ENCODE results near the gene FOXO1.

FOXO1 gene

DNA sequence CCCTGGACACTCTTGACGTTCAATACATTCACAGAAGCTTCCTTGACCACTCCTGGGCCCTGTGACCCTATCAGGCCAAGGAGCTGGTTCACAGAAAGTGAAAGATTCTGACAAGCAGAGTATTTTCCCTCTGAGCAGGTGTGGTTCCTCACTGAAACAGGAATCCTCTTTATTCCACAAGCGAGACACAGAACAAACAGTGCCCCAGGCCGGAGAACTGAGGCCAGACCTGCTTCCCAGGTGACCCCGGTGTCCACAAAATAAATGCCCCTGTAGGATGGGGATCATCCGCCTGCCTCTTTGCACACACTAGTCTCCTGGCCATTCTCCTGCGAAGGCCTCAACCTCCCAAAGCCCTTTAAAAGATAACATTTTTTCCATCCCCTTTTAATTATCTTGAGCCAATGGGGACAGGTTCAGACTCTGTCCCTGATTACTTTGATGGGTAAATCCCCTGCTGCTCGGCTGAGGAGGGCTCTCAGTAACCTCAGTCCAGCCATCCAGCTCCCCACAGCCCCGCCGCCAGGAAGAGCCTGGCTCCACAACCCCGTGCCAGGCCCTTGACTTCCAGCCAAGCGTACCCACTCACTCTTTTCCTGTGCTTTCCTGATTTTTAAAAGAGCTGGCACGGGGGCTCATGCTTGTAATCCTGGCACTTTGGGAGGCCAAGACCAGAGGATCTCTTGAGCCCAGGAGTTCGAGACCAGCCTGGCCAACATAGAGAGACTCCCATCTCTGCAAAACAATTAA lies 129.1 kb downstream of the FOXO1 start:
- DNase-seq: no peak

DNA sequence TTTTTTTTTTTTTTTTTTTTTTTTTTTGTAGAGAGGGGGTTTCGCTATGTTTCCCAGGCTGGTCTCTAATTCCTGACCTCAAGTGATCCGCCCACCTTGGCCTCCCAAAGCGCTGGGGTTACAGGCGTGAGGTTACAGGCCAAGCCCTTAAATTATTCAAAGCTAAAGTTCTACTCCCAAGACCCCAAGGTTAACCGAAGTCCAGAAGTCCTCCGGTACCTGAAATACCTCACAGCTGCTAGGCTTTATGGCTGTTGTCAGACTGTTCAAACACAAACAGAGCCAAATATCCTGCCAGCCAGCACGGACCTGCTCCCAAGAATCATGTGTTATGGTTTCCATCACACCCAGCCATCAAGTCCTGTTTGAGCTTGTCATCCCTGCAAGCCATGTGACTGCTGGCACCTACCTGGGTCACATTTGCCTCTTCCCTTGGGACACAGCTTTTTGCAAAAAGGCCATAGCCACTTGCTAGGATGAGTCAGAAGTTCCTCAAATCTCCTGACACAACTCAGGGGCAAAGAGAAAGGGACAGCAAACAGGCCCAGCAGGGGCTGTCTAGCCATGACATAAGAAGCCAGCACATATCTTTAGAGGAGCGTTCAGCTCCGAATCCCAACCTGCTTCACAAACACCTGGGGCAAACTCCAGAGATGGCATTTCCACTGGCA lies 129.9 kb downstream of the FOXO1 start:
- no peak for DNase-seq

DNA sequence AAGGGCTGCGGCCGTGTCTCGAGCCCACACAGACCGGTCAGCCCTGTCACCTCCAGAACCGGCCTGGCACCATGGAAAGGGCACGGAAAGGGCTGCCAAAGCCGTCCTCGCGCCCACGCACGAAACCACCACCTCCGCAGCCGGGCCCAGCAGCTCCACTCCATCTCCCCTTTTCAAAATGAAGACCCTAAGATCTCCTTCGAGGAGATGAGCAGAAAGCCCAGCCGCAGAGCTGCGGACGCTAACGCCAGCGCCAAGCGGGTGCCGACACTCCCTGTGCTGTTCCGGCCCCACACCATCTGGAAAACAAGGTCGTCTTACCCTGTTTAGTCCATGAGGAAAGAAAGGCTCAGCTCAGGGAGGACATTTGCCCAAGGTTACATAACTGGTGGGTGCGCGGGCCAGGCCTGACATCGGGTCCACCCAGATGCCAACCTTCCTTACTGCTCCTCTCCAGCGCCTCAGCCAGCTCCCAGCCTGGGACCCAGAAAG lies 131.1 kb downstream of the FOXO1 start:
- DNase-seq: no peak

DNA sequence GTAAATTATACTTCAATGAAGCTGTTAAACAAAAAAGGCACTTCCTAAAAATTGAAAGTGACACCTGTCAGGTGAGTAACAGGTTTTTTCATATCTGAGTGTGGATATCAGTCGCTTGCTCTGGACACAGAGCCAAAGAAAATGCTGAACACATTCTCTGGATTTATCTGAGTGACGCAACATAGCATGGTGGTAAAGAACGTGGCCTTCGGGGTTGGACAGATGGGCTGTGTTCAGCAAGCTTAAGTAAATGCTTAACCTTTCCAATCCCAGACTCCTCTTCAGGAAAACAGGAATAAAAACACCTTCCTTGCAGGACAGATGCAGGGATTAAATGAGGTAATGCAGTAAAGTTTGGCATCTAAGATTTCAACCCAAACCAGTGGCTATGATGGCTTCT lies 132.0 kb downstream of the FOXO1 start:
- no peak for DNase-seq

DNA sequence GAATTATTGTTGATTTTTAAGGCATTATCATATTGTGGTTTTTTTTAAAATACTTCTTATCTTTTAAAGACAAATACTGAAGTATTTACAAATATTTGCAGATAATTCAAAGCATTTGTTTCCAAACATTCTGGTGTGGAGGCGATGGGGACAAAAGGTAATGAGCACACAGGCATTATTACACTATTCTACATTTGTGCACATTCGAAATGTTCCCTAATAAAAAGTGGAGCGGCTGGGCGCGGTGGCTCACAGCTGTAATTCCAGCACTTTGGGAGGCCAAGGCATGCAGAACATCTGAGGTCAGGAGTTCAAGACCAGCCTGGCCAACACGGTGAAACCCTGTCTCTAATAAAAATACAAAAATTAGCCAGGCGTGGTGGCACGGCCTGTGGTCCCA lies 133.4 kb downstream of the FOXO1 start:
- DNase-seq: no peak

DNA sequence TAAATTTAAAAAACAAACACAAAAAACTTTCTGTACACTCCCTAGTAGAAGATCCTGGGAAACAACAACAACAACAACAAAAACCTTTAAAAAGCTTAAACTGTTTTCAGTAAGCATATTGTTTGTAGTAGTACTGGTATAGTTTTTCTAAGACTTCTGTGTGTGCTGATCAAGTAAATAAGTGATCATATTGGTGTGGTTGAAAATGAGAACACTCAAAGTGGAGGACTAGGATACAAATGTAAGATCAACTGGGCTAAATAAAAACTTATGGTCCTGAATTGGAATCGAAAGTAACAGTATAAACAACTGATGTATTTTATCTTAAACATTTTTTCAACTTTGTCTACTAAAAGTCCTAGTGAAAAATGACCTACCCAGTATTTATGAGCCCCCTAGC lies 135.5 kb downstream of the FOXO1 start:
- DNase-seq: no peak

DNA sequence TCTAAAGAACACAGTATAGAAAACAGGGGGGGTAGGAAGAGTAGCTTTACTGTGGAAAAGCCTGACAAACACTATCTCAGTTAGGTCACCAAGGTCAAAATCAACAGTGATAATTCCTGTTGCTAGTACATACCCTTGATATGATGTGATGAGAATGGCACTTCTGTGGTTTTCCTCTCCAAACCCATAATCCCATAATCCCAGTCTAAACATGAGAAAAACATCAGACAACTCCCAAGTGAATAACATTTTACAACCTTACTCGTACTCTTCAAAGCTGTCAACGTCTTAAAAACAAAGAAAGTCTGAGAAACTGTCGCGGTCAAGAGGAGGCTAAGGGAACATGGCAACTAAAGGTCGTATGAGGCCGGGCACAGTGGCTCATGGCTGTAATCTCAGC lies 137.6 kb downstream of the FOXO1 start:
- DNase-seq: no peak

DNA sequence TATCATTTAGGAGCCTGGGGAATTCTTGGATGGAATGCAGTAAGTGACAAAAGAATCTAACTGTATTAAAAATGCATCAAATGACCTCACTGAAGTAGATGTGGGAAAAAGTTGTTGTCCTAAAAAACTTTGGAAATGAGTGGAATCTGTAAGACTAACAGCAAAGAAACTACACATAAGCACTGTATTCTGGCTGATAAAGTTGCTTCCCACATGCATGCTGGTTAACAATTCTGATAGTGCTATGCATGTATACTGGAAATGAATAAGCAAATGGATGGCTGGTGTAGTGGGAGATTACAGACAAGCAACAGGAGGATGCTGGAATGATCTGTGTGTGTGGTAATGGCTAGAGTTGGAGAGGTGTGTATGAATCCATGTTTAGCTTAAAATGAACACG lies 138.5 kb downstream of the FOXO1 start:
- no peak for DNase-seq

DNA sequence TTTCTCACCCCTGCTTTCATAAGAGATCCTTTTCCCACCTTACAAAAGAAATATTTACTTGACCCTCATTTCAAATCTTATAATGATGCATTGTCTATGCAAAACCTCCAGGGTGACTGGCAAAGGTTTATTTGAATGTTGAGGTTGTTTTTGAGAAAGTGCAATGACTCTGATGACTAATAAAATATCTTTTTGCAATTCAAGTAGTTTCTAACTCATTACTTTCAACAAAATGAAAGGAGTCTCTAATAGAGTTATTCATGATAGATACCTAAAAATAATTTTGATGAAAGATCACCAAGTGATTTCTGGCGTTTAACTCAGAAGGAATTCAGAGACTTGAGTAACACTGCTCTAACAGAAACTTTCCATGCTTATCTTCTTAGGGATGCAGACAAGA lies 144.2 kb downstream of the FOXO1 start:
- DNase-seq: no peak

DNA sequence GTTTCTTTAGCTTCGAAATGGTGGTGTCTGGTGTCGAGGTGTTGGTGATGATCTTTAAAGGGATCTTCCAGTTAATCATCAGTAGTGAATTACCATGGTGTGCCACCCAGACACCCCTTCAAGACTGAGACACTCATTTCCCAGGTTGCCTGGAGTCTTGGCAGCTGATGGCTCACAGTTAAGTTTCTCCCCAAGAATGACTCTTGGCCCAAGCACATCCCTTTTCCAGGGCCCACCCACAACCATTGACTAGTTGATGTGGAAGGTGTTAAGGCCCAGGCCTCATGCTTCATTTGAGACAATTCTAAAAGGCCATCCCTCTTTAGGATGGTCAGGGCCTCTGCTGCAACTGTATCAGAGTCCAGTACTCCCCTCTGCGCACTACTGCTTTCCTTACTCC lies 145.5 kb downstream of the FOXO1 start:
- no peak for DNase-seq

DNA sequence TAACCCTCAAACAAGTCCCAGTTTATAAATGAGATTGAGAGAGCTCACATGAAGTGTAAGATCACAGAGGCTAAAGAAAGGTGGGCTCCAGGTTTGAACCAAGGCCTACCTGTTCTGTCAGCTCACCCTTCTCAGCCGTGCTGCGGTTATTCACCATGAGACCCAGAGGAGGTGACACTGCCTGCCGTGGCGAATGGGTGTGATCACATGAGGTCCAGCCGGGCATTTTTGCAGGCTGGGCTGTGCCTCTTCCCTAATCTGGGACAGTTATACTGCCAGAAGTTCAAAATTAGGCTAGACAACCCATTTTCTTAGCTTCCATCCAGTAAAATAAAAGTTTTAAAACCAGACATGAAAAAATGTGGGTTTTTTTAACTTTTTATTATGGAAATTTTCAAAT lies 146.8 kb downstream of the FOXO1 start:
- DNase-seq: no peak

DNA sequence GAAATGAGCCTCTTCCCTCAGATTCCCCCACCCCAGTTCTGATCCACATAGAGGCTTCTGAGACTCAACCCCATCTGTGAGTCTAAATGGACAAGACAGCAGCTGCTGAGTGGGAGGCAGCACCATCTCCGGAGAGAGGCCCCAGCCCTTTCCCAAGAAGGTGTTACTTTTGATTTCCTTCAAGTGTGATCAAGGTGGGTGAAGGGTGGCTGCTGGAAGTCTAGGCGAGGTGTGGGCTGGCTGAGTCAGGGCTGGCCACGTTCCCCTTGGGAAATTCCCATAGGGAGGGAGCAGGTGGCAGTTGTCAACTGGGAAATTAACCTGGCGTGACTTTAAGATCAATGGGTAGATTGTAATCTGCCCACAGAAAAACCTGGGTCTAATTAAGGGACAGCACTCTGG lies 148.0 kb downstream of the FOXO1 start:
- peak; percentile 73 for DNase-seq

DNA sequence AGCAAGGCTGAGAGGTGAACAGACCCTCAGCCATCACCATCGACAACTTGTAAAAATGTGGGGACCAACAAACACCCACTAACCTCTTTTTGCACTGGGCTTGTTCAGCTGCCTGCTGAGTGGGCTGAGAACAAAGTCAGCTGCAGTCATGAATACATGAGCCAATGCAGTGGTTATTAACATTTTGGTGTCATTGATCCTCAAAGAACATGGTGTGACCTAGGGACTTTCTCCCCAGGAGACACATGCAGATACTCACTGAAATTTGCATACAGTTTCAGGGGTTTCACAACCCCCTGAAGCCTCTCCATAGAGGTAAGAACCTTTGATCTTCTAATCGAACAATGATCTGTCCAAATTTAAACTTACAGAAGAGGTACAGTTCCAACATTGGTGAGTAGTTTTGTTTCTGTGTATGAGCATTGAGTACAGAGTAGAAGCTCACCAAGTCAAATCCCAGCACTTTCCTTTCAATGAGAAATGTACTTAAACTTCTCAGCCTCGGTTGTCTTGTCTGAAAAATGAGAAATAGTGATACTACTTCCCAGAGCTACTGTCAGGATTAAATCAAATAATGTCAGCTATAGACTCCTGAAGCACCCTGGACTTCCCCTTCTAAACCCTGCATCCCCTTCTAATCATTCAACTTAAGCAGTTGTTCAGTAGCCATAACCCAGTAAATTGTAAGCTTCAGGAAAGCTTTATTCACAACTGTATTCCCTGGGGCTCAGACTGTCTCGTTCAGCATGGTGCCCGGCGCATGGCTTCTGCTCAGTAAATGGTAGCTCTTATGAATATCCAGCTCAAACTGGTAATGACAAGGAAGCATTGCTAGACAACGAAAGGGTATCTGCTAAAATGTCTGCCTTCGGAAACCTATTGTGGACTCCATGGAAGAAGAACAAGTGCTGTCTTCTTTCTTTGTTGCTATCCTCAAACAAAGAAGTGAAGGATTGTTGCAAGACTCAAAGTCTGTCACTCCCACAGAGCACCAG lies 148.7 kb downstream of the FOXO1 start:
- DNase-seq: peak; percentile 34

DNA sequence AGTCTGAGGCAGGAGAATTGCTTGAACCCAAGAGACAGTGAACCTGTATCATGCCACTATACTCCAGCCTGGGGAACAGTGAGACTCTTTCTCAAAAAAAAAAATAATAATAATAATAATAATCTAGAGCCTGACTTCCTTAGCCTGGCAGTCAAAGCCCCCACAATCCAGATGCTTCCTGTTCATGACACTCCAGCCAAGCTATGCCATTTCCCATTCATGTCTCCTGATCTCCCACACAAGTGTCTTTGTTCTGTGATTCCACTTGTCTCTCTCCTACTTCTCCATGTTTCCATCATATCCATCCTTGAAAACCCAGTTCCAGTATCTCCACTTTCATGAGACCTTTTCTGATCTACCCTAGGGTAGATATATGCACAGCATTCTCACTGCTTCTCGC lies 150.7 kb downstream of the FOXO1 start:
- DNase-seq: no peak

DNA sequence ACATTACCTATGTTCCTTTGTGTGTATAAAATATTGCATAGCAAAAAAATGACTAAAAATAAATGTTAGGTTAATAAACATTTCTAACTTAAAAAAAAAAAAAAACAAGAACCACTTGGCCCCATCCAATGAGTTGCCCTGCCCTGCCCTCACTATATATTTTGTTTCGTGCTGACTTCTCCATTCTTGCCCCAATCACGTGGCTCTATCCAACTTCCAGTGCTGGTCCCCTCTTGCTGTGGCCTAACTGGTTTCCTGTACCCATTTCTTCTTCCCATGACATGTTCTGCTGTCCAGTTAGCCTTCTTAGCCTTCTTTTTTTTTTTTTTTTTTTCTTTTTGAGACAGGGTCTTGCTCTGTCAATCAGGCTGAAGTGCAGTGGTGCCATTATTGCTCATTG lies 151.6 kb downstream of the FOXO1 start:
- DNase-seq: no peak

DNA sequence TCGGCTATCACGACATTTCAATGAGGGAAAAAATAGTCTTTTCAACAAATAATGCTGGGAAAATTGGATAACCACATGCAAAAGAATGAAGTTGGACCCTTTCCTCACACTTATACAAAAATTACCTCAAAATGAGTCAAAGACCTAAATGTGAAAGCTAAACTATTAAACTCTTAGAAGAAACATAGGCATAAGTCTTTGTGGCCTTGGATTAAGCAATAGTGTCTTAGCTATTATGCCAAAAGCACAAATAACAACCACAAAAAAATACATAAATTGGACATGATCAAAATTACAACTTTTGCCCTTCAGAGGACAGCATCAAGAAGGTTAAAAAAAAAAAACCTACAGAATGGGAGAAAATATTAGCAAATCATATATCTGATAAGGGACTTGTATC lies 156.6 kb downstream of the FOXO1 start:
- no peak for DNase-seq

DNA sequence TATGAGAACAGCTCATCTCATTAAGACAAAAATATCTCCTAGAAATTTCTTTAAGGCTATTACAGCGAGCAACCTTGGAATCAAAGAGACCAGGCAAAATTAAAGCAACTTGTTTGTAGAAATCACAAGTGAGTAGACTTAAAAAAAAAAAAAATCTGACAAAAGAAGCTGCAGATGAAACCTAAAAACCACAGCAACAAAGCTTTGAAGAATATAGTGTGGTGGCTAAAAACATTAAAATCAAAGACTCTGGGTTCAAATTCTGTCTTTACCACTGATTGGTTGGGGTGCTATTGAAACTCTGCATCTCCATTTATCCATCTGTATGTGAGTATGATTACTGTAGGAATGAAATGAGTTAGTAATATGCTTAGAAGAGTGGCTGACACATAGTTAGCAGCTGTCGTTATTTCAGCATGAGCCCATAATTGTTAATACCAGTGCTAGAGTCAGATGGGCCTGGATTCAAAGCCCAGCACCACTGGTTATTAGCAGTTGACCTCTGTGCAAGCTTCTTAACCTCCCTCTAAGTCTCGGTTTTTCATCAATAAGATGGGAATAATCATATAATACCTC lies 157.6 kb downstream of the FOXO1 start:
- DNase-seq: no peak

DNA sequence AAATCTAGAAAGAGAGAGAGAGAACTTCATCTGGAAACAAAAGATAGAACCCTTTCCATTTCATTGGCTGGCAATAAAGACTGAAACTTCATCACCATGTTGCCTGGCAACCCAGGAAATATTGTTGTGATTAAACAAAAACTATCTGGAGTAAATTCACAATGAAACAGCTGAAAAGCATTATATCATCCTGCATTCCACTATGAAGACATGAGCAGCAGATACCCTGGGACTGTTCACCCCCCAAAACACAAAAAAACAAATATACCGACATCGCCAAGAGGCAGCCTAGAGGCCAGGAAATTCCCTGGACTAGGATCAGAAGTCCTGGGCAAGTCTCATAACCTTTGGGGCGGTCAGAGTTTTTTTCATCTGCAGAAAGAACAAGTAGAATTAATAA lies 158.3 kb downstream of the FOXO1 start:
- DNase-seq: no peak

DNA sequence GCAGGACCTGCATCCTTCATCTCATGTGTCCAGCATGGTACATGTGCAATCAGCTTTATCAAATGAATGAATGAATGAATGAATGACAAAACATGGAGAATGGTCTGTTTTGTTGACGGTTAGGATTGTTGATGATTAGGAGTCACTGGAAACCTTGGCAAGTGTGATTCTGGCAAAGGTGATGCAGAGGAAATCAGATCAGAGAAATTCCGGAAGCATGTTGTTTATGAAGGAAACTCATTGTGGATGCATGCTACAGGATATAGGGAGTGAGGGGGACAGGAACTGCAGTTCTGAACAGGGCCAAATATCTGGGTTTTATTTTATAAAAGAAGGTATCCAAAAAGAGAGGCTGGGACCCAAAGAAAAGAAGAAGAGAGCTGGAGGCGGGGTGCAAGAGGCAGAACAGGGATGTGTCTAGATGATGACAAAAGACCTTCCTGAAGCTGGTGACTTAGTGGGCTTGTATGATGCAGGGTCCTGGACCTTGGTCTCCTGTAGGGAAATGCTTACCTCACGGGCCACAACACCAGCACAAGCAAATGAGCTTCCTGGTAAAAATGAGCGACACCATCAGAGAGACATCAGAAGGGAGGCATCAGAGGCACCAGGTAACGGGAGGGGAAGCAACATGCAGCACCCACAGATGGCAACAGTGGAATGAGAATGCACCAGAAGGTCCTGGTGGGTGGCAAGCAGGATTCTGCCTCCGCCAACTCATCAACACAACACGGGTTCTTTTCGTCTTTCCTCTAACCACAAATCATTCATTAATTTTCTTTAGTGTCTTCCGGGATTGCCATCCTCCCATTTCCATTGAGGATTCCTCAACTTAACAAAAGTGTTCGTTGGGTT lies 159.6 kb downstream of the FOXO1 start:
- no peak for DNase-seq

All from activated naive CD4-positive, alpha-beta T cell treated with anti-CD3 and anti-CD28 coated beads, Interleukin-2, amount 50 U/mL, for 16 hours (primary cell).